ENCODE measurements around the gene SPATA2L.
"Not testable (repeated sequence)": the region's sequence is repeated elsewhere in the genome, so short reads cannot be mapped to it uniquely, and the experiment has no call there.

Gene SPATA2L

GRCh38 chr16:89689621-89690020, 11.9 kb downstream of the SPATA2L start:
- DNase-seq (ENCODE audit: low read depth in 2 of 2), result not testable (repeated sequence)

- DNase-seq (ENCODE audit: low read depth in 2 of 2), result no peak
Observed at GRCh38 chr16:89689142-89689541, 12.4 kb downstream of the SPATA2L start.

GRCh38 chr16:89688395-89688794, 13.1 kb downstream of the SPATA2L start:
- no peak for DNase-seq (ENCODE audit: low read depth in 2 of 2)

- DNase-seq (ENCODE audit: low read depth in 2 of 2), result no peak
Observed at GRCh38 chr16:89687092-89687940, 14.2 kb downstream of the SPATA2L start.

- DNase-seq (ENCODE audit: low read depth in 2 of 2), result peak; percentile 74 to 81
Observed at GRCh38 chr16:89686520-89687091, 14.9 kb downstream of the SPATA2L start, which contains the start of gene CDK10. Gene CDK10, plus strand, starts transcription at chr16:89686689. Its CDS starts 22 bp downstream, at chr16:89686711.

- DNase-seq (ENCODE audit: low read depth in 2 of 2), result no peak
Observed at GRCh38 chr16:89685916-89686315, 15.6 kb downstream of the SPATA2L start.

GRCh38 chr16:89678258-89678657, 23.2 kb downstream of the SPATA2L start:
- DNase-seq (ENCODE audit: low read depth in 2 of 2), result no peak

GRCh38 chr16:89672177-89672941, 29.1 kb downstream of the SPATA2L start:
- no peak for DNase-seq (ENCODE audit: low read depth in 2 of 2)

- DNase-seq (ENCODE audit: low read depth in 2 of 2), result not testable (repeated sequence)
Observed at GRCh38 chr16:89671565-89671964, 29.9 kb downstream of the SPATA2L start.

- DNase-seq (ENCODE audit: low read depth in 2 of 2), result no peak
Observed at GRCh38 chr16:89670496-89671431, 30.7 kb downstream of the SPATA2L start.

- DNase-seq (ENCODE audit: low read depth in 2 of 2), result no peak
Observed at GRCh38 chr16:89669755-89670154, 31.8 kb downstream of the SPATA2L start.

- DNase-seq (ENCODE audit: low read depth in 2 of 2), result no peak
Observed at GRCh38 chr16:89668790-89669158, 32.7 kb downstream of the SPATA2L start.

GRCh38 chr16:89667633-89668032, 33.9 kb downstream of the SPATA2L start:
- no peak for DNase-seq (ENCODE audit: low read depth in 2 of 2)

GRCh38 chr16:89667000-89667399, 34.5 kb downstream of the SPATA2L start:
- not testable (repeated sequence) for DNase-seq (ENCODE audit: low read depth in 2 of 2)

- not testable (repeated sequence) for DNase-seq (ENCODE audit: low read depth in 2 of 2)
Observed at GRCh38 chr16:89664238-89664637, 37.3 kb downstream of the SPATA2L start.

GRCh38 chr16:89661215-89661614, 40.3 kb downstream of the SPATA2L start:
- no peak for DNase-seq (ENCODE audit: low read depth in 2 of 2)

GRCh38 chr16:89660146-89660545, 41.4 kb downstream of the SPATA2L start:
- no peak for DNase-seq (ENCODE audit: low read depth in 2 of 2)

- no peak for DNase-seq (ENCODE audit: low read depth in 2 of 2)
Observed at GRCh38 chr16:89658221-89658879, 43.2 kb downstream of the SPATA2L start.

- peak; percentile 75 to 86 for DNase-seq (ENCODE audit: low read depth in 2 of 2)
Observed at GRCh38 chr16:89657442-89658220, 43.9 kb downstream of the SPATA2L start, which contains the start of the genes CHMP1A and SPATA33. Gene CHMP1A, minus strand, starts transcription at chr16:89657708. Its CDS starts 120 bp downstream, at chr16:89657588. Gene SPATA33, plus strand, starts transcription at chr16:89657836. Its CDS starts 76 bp downstream, at chr16:89657912.

Measured in stimulated activated CD8-positive, alpha-beta memory T cell treated with anti-CD3 and anti-CD28 coated beads, Interleukin-15, amount 100 ng/mL, for 4 hours (primary cell).